Endodermal cell (in vitro differentiated cells): ENCODE data around the gene SLC66A2. TPM values are rescaled to one million over a fixed set of nuclear protein-coding genes. Genes with fewer than 3 reads are reported as not detected.

Experiments used
- DNase-seq: peaks from one replicate; pipeline ENCODE4 v3.0.0-alpha.2; 2017
- H3K27ac ChIP-seq: 2 replicates; pipeline ENCODE4 v1.5.1; 2013; ENCODE audit warnings: mild to moderate bottlenecking, low read depth, low read length, moderate library complexity
- H3K27me3 ChIP-seq: 2 replicates; pipeline ENCODE4 v1.6.1; 2013; ENCODE audit warnings: mild to moderate bottlenecking, low read length, moderate library complexity; ENCODE audit not compliant: insufficient read depth, control insufficient read depth, poor library complexity, severe bottlenecking
- H3K36me3 ChIP-seq: 2 replicates; pipeline ENCODE4 v1.7.0; 2013; ENCODE audit warnings: mild to moderate bottlenecking, low read length, moderate library complexity; ENCODE audit not compliant: control insufficient read depth, insufficient read depth
- H3K4me1 ChIP-seq: one replicate; pipeline ENCODE4 v1.7.0; 2013; ENCODE audit warnings: low read length; ENCODE audit not compliant: control insufficient read depth, insufficient read depth
- H3K4me3 ChIP-seq: 2 replicates; pipeline ENCODE4 v1.5.1; 2013; ENCODE audit warnings: mild to moderate bottlenecking, low read length, moderate library complexity
- H3K9ac ChIP-seq: 2 replicates; pipeline ENCODE4 v1.6.1; 2013; ENCODE audit warnings: mild to moderate bottlenecking, low read length, moderate library complexity; ENCODE audit not compliant: poor library complexity, severe bottlenecking; ENCODE audit errors: extremely low read depth
- H3K9me3 ChIP-seq: 2 replicates; pipeline ENCODE4 v1.6.1; 2013; ENCODE audit warnings: mild to moderate bottlenecking, low read length, moderate library complexity; ENCODE audit not compliant: control insufficient read depth
- H3K27ac Mint-ChIP-seq: 2 replicates; pipeline ENCODE4 v1.8.0; 2020; ENCODE audit warnings: mixed read lengths
- H3K27me3 Mint-ChIP-seq: 2 replicates; pipeline ENCODE4 v1.8.0; 2021; ENCODE audit warnings: mild to moderate bottlenecking, mixed read lengths; ENCODE audit not compliant: insufficient read depth
- H3K36me3 Mint-ChIP-seq: 2 replicates; pipeline ENCODE4 v1.8.0; 2020; ENCODE audit warnings: low read depth, mixed read lengths
- H3K4me1 Mint-ChIP-seq: 2 replicates; pipeline ENCODE4 v1.8.0; 2020; ENCODE audit warnings: mixed read lengths
- H3K4me3 Mint-ChIP-seq: 2 replicates; pipeline ENCODE4 v1.8.0; 2020; ENCODE audit warnings: mild to moderate bottlenecking, moderate library complexity, mixed read lengths
- H3K9me3 Mint-ChIP-seq: 2 replicates; pipeline ENCODE4 v1.8.0; 2020; ENCODE audit warnings: mild to moderate bottlenecking, mixed read lengths
- WGBS, 2 experiments: methylation state at CpG; one replicate each; pipeline versions ENCODE4 v1.1.5 to v1.1.7; 2013; ENCODE audit warnings: missing lambda C conversion rate in 2 of 2, mixed read lengths in 1 of 2; ENCODE audit not compliant: insufficient coverage in 1 of 2, insufficient read length in 1 of 2; 5-methylcytosine and 5-hydroxymethylcytosine counted together
- total RNA-seq, 2 donors: library from RNA; stranded (reverse); fragmentation: NEBNext Ultra II Directional in 1 of 2; extraction: Animal tissue kit (Norgen Biotek cat#: 25700) in 1 of 2; gene quantifications; 2 replicates in 1 of 2; 3 replicates in 1 of 2; pipeline ENCODE4 v1.2.1, GENCODE V29; 2021
- TF ChIP-seq, protein P1 (sequence below): fragments of 200-600 bp; sonication (generic); conservative IDR thresholded peaks from 2 replicates; pipeline ENCODE4 v1.5.0; 2021; ENCODE audit warnings: antibody characterized with exemption, mild to moderate bottlenecking

SLC66A2 gene
- total RNA-seq, 2 donors from 2014 or later = 30.3 to 32.4 TPM

GRCh38 chr18:79956276-79956675 lies 4.8 kb upstream of the SLC66A2 start:
- peaks cover 15% of the 10 kb centered on the region for H3K27me3 ChIP-seq
- no peaks in the 10 kb centered on the region for H3K36me3 Mint-ChIP-seq
- WGBS, 2 experiments = 100% methylated on average over 2 of the region's 2 CpGs; no CpG with 5 or more reads in 1 of the 2 experiments
- DNase-seq = peak; percentile 24
- H3K4me3 ChIP-seq = no peak overlapping the region
- H3K36me3 ChIP-seq = no peaks in the 10 kb centered on the region
- no peak overlapping the region for H3K27ac Mint-ChIP-seq
- H3K4me1 ChIP-seq = peaks cover 10% of the 10 kb centered on the region
- no peak overlapping the region for H3K4me3 Mint-ChIP-seq
- H3K27me3 Mint-ChIP-seq = peaks cover 84% of the 10 kb centered on the region
- no peaks in the 10 kb centered on the region for H3K9me3 Mint-ChIP-seq
- TF ChIP-seq, protein P1, sequence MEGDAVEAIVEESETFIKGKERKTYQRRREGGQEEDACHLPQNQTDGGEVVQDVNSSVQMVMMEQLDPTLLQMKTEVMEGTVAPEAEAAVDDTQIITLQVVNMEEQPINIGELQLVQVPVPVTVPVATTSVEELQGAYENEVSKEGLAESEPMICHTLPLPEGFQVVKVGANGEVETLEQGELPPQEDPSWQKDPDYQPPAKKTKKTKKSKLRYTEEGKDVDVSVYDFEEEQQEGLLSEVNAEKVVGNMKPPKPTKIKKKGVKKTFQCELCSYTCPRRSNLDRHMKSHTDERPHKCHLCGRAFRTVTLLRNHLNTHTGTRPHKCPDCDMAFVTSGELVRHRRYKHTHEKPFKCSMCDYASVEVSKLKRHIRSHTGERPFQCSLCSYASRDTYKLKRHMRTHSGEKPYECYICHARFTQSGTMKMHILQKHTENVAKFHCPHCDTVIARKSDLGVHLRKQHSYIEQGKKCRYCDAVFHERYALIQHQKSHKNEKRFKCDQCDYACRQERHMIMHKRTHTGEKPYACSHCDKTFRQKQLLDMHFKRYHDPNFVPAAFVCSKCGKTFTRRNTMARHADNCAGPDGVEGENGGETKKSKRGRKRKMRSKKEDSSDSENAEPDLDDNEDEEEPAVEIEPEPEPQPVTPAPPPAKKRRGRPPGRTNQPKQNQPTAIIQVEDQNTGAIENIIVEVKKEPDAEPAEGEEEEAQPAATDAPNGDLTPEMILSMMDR = no peak
- peaks cover 18% of the 10 kb centered on the region for H3K4me1 Mint-ChIP-seq
- H3K27ac ChIP-seq = no peak overlapping the region
- H3K9ac ChIP-seq = no peak overlapping the region
- H3K9me3 ChIP-seq = no peaks in the 10 kb centered on the region

DNA sequence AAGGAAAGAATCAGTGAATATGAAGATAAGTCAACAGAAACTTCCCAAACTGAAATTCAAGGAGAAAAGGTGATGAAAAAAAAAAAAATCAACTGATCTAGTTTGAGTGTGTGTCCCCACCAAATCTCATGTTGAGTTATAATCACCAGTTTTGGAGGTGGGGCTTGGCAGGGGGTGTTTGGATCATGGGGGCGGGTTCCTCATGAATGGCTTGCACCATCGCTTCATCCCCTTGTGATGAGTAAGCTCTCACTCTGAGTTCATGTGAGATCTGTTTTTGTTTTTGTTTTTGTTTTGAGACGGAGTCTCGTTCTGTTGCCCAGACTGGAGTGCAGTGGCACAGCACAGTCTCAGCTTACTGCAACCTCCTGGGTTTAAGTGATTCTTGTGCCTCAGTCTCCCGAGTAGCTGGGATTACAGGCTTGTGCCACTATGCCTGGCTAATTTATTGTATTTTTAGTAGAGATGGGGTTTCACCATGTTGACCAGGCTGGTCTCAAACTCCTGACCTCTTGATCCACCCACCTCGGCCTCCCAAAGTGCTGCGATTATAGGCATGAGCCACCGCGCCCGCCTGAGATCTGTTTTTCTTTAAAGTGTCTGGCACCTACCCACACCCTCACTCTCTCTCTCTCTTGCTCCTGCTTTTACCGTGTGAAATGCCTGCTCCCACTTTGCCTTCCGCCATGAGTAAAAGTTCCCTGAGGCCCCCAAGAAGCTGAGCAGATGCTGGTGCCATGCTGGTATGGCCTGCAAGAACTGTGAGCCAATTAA lies 4.0 kb upstream of the SLC66A2 start:
- no peaks in the 10 kb centered on the region for H3K36me3 ChIP-seq
- H3K27ac ChIP-seq = no peak overlapping the region
- Mint-ChIP-seq H3K4me3 (no peak overlapping the region), H3K9me3 (no peaks in the 10 kb centered on the region), H3K27ac (no peak overlapping the region), H3K27me3 (peaks cover 78% of the 10 kb centered on the region), H3K36me3 (no peaks in the 10 kb centered on the region), H3K4me1 (peaks cover 13% of the 10 kb centered on the region)
- H3K9ac ChIP-seq = no peak overlapping the region
- peaks cover 15% of the 10 kb centered on the region for H3K27me3 ChIP-seq
- H3K4me3 ChIP-seq = no peak overlapping the region
- H3K9me3 ChIP-seq = no peaks in the 10 kb centered on the region
- WGBS, 2 experiments = 88 to 93% methylated on average over 10 to 12 of the region's 12 CpGs
- peak; percentile 22 for DNase-seq
- peaks cover 6% of the 10 kb centered on the region for H3K4me1 ChIP-seq
- TF ChIP-seq, protein P1 = no peak

- peaks cover 15% of the 10 kb centered on the region for H3K27me3 ChIP-seq
- H3K27ac Mint-ChIP-seq = no peak overlapping the region
Observed at GRCh38 chr18:79954791-79955190, 3.3 kb upstream of the SLC66A2 start.

More at GRCh38 chr18:79954791-79955190, 3.3 kb upstream of the SLC66A2 start:
- peaks cover 6% of the 10 kb centered on the region for H3K4me1 ChIP-seq
- H3K36me3 ChIP-seq = no peaks in the 10 kb centered on the region
- Mint-ChIP-seq H3K36me3 (peaks cover under 1% of the 10 kb centered on the region), H3K4me1 (peaks cover 6% of the 10 kb centered on the region), H3K27me3 (peaks cover 81% of the 10 kb centered on the region), H3K9me3 (no peaks in the 10 kb centered on the region), H3K4me3 (no peak overlapping the region)
- no peak overlapping the region for H3K4me3 ChIP-seq
- TF ChIP-seq, protein P1 = no peak
- peak; percentile 43 for DNase-seq
- H3K27ac ChIP-seq = no peak overlapping the region
- H3K9ac ChIP-seq = no peak overlapping the region
- 90 to 95% methylated on average over 5 of the region's 5 CpGs for WGBS, 2 experiments
- H3K9me3 ChIP-seq = no peaks in the 10 kb centered on the region
